Epithelial cell of proximal tubule (primary cell): ENCODE data around the gene HBG1. TPM values are rescaled to one million over a fixed set of nuclear protein-coding genes. Genes with fewer than 3 reads are reported as not detected.

Source experiments
- DNase-seq: peaks from one replicate; pipeline ENCODE4 v3.0.0-alpha.2; 2011; ENCODE audit warnings: low read depth
- H3K4me3 ChIP-seq: 2 replicates; pipeline ENCODE4 v1.5.1; 2011; ENCODE audit warnings: low read depth, mild to moderate bottlenecking, low read length
- total RNA-seq: library from RNA; depleted of rRNA; stranded (reverse); fragments of >200 nt; gene quantifications from 2 replicates; pipeline ENCODE4 v1.2.3, GENCODE V29; 2015
- TF ChIP-seq, protein P1 (sequence below): conservative IDR thresholded peaks from 2 replicates; pipeline ENCODE4 v1.5.1; 2012; ENCODE audit warnings: low read depth, mild to moderate bottlenecking, low read length

Gene HBG1
- total RNA-seq, 1 donor from 2014 or later: not detected

DNA sequence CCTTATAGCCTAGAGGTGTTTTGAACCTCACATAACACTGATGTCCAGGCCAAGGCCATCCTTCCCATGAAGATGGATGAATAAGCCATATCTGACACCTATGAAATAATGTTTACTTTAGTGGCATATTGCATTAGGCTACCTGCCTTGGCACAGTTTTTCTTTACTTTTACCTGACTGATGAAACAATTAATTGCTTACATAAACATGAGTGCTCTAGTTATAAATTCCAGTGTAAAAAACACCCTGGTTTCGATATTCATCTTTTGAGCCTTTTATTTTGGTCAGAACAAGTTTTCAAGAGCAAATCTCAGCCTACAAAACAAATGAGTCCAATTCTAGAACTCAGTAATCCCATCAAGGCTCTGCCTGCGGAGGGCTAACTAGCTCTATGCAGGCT lies 27.0 kb upstream of the HBG1 start:
- H3K4me3 ChIP-seq: no peak overlapping the region
- no peak for DNase-seq
- TF ChIP-seq, protein P1, sequence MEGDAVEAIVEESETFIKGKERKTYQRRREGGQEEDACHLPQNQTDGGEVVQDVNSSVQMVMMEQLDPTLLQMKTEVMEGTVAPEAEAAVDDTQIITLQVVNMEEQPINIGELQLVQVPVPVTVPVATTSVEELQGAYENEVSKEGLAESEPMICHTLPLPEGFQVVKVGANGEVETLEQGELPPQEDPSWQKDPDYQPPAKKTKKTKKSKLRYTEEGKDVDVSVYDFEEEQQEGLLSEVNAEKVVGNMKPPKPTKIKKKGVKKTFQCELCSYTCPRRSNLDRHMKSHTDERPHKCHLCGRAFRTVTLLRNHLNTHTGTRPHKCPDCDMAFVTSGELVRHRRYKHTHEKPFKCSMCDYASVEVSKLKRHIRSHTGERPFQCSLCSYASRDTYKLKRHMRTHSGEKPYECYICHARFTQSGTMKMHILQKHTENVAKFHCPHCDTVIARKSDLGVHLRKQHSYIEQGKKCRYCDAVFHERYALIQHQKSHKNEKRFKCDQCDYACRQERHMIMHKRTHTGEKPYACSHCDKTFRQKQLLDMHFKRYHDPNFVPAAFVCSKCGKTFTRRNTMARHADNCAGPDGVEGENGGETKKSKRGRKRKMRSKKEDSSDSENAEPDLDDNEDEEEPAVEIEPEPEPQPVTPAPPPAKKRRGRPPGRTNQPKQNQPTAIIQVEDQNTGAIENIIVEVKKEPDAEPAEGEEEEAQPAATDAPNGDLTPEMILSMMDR: no peak

DNA sequence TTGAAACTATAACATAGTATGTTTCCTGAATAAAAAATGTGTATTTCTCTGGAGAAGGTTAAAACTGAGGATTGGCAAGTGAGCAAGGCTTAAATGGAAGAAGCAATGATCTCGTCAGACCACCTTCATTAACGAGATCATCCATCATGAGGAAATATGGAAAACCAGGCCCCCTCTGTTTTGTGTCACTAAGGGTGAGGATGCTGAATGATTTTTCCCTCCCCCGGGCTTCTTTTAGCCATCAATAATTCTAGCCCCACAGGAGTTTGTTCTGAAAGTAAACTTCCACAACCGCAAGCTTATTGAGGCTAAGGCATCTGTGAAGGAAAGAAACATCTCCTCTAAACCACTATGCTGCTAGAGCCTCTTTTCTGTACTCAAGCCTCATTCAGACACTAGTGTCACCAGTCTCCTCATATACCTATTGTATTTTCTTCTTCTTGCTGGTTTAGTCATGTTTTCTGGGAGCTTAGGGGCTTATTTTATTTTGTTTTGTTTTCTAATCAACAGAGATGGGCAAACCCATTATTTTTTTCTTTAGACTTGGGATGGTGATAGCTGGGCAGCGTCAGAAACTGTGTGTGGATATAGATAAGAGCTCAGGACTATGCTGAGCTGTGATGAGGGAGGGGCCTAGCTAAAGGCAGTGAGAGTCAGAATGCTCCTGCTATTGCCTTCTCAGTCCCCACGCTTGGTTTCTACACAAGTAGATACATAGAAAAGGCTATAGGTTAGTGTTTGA lies 25.9 kb upstream of the HBG1 start:
- no peak for DNase-seq
- H3K4me3 ChIP-seq: no peak overlapping the region
- TF ChIP-seq, protein P1: no peak

DNA sequence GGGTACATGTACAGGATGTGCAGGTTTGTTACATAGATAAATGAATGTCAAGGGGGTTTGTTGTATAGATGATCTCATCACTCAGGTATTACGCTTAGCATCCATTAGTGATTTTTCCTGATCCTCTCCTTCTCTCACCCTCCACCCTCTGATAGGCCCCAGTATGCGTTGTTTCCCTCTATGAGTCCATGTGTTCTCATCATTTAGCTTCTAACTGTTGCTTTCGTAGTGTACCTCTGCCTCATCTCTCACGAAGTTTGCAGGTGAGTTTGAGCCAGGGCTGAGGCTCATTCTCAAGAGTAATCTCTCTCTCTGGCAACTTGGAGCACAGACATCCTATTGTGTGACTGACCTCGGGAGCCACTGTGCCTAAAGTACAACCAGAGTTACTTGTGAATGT lies 24.7 kb upstream of the HBG1 start:
- DNase-seq: no peak
- TF ChIP-seq, protein P1: no peak
- no peak overlapping the region for H3K4me3 ChIP-seq

DNA sequence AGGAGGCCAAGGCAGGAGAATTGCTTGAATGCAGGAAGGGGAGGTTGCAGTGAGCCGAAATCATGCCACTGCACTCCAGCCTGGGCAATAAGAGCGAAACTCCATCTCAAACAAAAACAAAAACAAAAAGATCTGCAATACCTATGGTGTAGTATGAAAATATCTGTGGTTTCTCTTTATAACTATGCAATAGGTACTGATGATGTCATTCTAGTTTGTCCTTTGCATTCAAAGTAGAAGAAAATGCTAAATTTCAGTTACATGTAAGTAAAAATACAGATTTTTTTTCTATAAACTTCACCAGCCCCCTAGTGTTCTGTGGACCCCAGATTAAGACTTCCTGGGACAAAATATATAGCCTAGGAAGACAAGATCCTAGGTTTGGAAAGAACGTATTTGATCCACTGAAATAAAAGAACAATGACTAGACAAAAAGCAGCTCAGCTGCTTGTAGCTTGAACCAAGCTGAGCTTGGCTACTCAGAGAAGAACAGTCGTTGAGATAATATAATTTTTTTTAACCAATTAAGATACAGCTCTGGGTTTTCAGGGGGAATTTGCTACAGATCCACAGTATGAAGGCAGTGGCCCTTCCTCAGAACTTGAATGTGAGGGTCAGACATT lies 22.8 kb upstream of the HBG1 start:
- TF ChIP-seq, protein P1: no peak
- H3K4me3 ChIP-seq: no peak overlapping the region
- DNase-seq: no peak

DNA sequence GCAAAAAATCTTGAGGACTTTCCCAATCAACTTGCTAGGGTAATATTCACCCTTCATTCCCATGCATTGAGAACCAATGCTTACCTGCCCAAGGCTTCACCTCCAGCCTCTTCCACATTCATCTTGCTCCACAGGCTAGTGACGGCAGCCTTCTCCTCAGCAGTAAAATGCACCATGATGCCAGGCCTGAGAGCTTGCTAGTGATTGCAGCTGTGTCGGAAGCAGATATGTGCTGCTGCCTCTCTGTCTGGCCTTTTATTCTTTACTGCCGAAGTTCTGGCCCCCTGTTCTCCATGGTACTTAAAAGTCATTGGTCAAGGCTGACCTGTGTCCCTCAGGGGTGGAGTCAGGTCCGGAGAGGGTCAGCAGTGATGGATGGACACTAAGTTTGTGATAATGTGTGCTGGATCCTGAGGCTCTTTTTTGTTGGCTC lies 20.1 kb upstream of the HBG1 start, which contains the start of gene HBE1:
TSS of gene HBE1 (minus strand) at position 231 of the 433 bp plus-strand sequence. CDS start at position 176, 55 bp downstream.
- TF ChIP-seq, protein P1: no peak

DNA sequence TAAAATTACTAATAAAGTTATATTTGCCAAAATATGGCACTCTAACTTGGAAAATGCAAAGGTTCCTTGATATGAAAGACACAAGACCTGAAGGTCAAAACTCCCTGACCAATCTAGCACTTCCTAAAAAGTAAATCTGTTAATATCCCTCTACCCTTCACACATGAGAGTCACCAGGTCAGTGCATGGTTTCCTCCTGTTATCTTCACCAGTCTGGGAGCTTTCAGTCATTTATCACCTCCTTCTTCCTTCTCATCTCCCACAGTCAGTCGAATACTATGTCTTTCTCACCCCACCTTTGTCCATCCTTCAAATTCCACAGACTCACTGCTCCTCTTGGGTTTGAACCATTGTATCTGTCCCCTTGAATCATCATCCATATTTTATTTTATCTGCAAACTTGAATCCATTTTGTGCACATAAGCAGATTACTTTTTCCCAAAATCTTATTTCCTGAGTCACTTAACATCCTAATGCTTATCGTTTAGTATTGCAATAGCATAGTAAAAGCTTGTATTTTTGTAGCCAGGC lies 17.4 kb upstream of the HBG1 start:
- H3K4me3 ChIP-seq: no peak overlapping the region
- no peak for DNase-seq
- TF ChIP-seq, protein P1: no peak

More for the DNA sequence above, 20.1 kb upstream of the HBG1 start, which contains the start of gene HBE1:
- H3K4me3 ChIP-seq: no peak within 1 kb of the TSS
- no peak for DNase-seq

DNA sequence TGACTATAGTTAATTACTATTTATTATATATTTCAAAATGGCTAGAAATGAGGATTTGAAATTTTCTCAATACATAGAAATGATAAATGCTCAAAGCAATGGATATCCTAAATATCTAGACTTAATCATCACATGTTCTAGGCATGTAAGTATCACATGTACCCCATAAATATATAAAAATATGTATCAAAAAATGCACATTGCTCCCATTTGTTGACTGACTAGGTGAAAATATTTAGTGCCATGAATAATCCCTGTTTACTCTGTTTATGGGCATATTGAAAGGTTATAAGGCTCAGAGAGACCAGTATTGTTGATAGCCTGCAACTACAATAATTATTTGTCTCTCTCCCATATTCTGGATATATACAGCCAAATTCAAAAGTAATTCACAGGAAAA lies 17.0 kb upstream of the HBG1 start:
- TF ChIP-seq, protein P1: no peak
- no peak overlapping the region for H3K4me3 ChIP-seq
- DNase-seq: no peak
